Gastroesophageal sphincter (tissue), 3 donors: ENCODE data around the gene ASIC2.

Experiments used
- EP300 ChIP-seq: sonication (generic); formaldehyde crosslinking; IDR thresholded peaks from one replicate; pipeline ENCODE4 v1.6.1; 2017; ENCODE audit warnings: antibody characterized with exemption, mild to moderate bottlenecking
- POLR2A ChIP-seq, 2 donors: fragments of 450-650 bp; IDR thresholded peaks; one replicate each; pipeline ENCODE4 v1.6.1; 2017; ENCODE audit warnings: antibody characterized with exemption in 2 of 2, mild to moderate bottlenecking in 2 of 2, moderate library complexity in 1 of 2
- TF ChIP-seq, protein P1 (sequence below), 4 experiments: fragments of 200-600 bp in 2 of 4; fragments of 450-650 bp in 2 of 4; sonication (generic) in 1 of 4; IDR thresholded peaks; one replicate each; pipeline ENCODE4 v1.5.1; 2017 to 2019; ENCODE audit warnings: antibody characterized with exemption in 4 of 4, mild to moderate bottlenecking in 2 of 4, moderate library complexity in 2 of 4

DNA sequence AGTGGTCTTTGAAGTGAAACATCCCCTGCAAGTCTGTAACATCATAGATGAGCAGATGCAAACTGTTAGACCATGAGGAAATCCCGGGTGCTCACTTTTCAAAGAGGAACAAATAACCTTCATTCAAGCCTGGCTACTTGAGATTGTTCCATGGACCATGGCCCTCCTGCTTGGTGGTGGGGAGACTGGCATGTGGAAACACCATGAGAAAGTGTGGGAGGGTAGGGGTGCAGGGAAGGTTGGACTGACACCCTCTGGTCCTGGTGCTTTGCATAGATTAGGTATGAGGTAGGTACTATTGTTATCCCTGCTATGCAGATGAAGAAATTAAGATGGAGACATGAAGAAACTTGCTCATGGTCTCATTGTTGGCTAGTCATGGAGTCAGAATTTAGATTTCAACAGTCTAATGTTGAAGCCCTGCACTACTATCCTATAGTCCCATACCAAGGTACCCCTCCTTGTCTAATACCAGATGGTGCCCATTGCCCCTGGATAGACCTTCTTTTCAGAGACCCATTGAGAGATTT, 242.4 kb downstream of the ASIC2 start:
- TF ChIP-seq, protein P1, sequence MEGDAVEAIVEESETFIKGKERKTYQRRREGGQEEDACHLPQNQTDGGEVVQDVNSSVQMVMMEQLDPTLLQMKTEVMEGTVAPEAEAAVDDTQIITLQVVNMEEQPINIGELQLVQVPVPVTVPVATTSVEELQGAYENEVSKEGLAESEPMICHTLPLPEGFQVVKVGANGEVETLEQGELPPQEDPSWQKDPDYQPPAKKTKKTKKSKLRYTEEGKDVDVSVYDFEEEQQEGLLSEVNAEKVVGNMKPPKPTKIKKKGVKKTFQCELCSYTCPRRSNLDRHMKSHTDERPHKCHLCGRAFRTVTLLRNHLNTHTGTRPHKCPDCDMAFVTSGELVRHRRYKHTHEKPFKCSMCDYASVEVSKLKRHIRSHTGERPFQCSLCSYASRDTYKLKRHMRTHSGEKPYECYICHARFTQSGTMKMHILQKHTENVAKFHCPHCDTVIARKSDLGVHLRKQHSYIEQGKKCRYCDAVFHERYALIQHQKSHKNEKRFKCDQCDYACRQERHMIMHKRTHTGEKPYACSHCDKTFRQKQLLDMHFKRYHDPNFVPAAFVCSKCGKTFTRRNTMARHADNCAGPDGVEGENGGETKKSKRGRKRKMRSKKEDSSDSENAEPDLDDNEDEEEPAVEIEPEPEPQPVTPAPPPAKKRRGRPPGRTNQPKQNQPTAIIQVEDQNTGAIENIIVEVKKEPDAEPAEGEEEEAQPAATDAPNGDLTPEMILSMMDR (IDR thresholded peaks at IDR 0.05) = no peak
- TF ChIP-seq POLR2A (IDR thresholded peaks at IDR 0.05) (no peak), EP300 (no peak)
